Measurements from ENCODE around the gene REPIN1.

The REPIN1 gene

DNA sequence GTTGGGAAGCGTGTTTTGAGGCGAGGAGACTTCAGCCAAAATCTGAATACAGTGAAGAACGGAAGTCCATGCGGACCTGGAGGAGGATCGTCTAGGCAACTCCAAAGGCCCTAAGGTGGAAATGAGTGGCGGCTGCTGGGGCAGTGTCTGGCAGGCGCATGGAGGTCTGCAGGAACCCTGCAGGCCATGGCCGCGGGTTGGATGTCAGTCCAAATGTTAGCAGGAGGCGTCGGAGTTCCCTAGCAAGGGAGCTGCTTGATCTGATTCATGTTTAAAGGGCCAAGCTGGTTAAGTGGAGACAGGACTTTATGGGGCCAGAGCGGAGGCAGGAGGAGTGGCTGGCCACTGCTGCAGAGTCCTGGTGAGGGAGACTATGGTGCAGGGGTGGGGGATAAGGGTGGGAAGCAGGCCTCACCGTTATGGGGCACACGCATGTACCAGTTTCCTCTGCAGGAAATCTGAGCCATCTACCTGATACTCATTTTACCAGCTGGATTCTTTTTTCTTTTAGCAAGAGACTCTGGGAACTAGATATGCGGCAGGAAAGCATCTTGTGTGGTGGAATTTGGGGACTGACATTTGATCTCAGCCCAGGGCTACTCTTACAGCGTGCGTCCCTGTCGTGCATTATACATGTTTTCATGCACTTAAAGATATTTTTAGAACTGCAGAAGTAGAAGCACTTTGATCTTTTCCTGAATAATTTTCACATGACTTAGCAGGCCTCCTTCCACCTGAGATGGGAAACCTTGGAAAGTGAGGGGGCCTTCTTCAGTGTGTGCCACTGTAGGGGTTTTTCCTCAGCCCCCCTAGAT lies 6.6 kb upstream of the REPIN1 start:
- DNase-seq: no peak

DNA sequence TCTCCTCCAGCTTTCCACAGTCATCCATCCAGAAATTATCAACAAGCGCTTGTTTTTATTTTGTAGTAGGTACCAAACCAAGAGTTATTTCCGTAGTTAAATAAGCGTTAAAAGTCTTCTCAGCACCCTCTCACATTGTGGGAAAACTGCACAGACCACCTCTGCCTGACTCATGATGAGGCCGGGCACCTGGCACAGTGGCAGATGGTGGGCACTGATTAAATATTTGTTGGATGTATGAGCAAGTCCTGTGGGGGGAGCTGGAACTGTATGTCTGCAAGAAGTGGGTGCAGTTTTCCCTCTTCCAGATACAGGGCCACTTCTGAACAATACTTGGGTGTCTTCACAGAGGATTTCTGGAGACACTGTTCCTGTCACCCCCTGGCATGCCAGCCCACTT lies 5.3 kb upstream of the REPIN1 start:
- DNase-seq: no peak

DNA sequence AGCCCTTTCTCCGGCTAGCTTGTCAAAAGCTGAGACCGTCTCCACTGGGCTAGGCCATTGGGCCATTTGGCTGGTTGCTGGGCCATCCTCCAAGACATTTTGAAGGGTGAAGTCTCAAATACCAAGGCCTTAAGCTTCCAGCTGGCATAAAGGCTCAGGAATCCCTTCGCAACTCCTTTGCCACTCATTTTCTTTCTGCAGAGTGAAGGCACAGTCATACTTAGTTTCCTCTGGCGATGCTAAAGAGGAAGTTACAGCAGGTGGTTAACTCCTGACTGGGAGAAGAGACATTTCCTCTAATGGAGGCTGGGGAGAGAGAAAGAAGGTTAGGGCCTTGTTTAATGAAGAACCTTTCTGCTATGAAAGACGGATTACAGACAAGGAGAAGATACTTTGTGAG lies 4.8 kb upstream of the REPIN1 start:
- no peak for DNase-seq

DNA sequence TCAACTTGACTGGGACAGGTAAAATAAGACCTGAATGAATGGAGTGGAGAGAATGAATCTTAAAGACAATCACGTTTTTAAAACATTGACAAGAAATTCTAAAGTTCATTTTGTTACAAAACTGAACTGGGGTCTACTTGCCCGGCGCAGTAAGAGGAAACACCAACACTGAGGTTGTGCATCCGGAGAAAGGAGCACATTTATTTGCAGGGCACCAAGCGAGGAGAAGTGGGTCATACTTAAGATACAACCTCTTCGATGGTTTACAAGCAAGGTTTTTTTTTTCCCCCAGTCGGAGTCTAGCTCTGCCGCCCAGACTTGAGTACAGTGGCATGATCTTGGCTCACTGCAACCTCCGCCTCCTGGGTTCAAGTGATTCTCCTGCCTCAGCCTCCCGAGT lies 3.4 kb upstream of the REPIN1 start:
- DNase-seq: no peak

DNA sequence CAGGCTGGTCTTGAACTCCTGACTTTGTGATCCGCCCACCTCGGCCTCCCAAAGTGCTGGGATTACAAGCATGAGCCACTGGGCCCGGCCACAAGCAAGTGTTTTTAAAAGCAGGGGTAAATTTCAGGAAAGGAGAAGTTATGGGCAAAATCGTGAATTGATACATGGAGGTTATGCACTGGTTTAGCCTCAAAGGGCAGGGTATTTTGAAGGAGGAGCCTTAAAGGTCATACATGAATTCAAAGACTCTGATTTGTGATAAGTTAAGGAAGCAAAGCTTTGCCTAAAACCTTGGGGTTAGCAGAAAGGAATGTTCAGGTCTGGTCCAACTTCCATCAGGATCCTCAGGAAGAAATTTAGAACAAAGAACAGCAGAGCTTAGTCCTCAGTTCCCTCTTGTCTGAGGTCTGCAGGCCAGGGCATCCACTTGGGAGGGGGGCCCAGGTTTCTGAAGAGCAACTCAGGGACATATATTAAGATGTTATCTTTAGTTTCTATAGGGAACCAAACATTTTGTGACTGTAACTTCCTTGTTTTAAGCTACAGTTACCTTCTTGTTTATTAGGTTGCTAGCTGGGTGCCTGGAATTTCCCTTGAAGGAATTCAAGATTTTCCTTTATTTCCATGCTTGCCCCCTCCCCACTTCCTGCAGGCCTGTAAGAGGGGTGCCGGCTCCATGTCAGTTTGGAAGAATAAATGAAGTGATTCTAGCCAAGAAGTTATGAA lies 2.8 kb upstream of the REPIN1 start:
- no peak for DNase-seq

DNA sequence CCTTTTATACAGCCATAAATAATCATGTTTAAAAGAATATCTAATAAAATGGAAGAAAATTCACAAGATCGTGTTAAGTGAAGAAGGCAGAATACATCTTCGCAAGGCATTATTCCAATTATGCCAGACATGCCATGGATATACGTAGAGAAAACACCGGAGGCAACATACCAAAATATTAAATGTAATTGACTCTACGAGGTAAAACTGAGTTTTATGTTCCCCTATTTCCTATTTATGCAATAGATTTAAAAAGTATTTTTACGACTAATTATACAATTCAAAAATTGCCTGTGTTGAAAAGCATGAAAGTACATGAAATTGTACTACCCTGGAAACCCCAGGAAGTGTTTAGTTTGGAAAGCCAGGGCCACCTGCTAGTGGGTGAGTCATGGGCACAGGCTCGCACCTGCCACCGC lies 936 bp upstream of the REPIN1 start:
- no peak for DNase-seq

DNA sequence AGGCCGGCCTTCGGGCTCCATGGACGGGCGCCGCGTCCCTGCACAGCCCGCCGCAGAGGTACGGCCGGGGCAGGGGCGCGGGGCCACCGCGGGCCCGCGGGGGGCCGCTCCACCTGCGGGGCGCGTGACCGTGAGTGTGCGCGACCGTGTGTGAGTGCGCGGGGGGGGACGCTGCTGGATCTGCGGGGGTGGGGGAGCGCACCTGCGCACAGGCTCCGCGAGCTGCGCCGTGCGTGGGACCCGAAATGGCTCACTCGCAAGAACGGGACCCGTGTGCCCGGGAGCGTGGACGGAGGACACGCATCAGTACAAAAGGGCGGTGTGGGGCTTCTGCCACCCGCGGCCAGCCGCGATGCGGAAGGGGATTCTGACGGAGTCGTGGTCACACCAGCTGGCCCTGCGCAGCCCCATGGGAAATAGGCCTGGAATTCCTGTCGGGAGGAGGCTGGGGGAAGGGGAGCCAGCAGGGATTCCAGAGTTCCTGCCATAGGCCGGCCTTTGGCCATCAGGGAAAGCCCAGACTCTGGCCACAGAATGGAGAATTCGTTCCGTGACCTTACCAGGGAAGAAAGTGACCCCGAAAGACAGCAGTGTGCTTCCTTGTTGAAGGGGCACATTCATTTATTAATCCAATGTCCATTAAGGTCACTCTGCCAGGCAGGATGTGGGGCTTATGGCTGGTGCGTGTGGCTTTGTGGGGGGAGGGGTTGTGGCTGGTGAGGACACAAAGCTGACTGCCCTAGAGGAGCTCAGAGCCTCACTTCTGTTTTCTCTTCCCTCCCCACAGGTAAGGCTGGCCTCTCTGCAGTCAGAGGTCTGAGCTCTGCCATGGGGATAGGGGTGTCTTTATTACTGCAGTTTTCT lies 494 bp downstream of the REPIN1 start:
- DNase-seq: peak; percentile 50

DNA sequence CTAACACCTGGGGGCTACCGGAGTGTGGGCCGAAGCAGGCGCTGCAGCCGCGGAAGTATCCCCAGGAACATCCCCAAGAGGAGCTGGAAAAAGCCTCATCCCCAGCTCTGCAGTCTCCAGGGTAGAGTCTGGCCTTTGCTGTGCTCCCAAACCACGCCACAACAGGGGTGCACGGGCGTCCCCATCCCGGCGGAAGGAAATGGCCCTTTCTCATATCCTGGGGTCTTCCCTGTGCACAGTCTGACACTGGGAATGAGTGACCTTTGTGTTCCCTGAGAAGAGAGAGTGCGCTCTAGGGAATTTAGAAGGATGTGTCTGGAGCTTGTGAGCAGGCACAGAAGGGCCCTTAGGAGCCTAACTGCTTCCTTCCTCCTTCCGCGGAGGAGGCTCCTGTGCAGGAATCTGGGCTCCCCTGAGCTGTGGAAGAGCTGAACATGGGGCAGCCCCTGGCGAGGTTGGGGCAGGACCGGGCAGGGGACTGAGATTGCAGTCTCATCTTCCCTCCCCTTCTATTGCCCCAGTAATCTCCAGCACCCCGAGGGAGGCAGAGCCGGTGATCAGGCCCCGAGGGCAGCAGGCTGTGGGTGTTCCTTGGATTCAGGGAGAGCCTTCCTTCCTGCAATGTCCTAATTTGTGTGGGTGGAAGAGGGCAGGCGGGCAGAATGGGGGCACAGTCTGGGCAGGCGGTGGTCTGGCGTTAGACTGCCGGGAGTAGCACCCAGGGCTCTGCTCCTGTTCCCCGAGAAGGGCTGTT lies 1.3 kb downstream of the REPIN1 start:
- no peak for DNase-seq

DNA sequence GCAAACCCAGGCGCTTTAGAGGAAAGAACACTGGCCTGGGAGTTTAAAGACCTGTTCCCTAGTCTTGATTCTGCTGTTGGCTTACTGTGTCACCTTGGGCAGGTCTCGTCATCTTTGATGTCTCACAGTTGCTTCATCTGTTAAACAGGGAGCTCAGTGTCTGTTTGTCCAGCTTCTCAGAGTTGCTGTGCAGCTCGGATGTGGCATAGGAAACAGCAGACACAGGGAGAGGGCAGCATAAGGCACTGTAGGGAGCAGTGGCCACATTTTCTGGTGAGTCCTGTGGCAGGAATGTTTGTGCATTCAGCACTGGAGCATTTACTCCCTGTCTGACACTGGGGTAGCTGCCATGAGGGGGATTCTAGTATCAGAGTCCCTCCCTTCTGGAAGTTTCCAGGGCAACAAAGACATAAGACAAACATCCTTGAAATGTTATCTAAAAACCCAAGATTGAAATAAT lies 2.0 kb downstream of the REPIN1 start:
- DNase-seq: no peak

DNA sequence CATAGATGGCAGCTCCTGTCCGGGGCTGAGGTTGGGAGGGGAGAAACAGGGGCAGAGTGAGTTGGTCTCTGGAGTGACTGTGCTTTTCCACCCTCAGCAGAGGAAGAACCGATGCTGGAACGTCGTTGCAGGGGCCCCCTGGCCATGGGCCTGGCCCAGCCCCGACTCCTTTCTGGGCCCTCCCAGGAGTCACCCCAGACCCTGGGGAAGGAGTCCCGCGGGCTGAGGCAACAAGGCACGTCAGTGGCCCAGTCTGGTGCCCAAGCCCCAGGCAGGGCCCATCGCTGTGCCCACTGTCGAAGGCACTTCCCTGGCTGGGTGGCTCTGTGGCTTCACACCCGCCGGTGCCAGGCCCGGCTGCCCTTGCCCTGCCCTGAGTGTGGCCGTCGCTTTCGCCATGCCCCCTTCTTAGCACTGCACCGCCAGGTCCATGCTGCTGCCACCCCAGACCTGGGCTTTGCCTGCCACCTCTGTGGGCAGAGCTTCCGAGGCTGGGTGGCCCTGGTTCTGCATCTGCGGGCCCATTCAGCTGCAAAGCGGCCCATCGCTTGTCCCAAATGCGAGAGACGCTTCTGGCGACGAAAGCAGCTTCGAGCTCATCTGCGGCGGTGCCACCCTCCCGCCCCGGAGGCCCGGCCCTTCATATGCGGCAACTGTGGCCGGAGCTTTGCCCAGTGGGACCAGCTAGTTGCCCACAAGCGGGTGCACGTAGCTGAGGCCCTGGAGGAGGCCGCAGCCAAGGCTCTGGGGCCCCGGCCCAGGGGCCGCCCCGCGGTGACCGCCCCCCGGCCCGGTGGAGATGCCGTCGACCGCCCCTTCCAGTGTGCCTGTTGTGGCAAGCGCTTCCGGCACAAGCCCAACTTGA lies 2.7 kb downstream of the REPIN1 start:
- DNase-seq: no peak

DNA sequence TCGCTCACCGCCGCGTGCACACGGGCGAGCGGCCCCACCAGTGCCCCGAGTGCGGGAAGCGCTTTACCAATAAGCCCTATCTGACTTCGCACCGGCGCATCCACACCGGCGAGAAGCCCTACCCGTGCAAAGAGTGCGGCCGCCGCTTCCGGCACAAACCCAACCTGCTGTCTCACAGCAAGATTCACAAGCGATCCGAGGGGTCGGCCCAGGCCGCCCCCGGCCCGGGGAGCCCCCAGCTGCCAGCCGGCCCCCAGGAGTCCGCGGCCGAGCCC lies 3.3 kb downstream of the REPIN1 start:
- DNase-seq: no peak

DNA sequence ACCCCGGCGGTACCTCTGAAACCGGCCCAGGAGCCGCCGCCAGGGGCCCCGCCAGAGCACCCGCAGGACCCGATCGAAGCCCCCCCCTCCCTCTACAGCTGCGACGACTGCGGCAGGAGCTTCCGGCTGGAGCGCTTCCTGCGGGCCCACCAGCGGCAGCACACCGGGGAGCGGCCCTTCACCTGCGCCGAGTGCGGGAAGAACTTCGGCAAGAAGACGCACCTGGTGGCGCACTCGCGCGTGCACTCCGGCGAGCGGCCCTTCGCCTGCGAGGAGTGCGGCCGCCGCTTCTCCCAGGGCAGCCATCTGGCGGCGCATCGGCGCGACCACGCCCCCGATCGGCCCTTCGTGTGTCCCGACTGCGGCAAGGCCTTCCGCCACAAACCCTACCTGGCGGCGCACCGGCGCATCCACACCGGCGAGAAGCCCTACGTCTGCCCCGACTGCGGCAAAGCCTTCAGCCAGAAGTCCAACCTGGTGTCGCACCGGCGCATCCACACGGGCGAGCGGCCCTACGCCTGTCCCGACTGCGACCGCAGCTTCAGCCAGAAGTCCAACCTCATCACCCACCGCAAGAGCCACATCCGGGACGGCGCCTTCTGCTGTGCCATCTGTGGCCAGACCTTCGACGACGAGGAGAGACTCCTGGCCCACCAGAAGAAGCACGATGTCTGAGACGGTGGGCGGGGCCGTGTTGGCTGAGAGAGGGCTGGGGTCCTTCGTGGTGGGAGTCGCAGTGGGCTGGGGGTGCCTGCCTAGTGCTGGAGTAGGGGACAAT lies 3.8 kb downstream of the REPIN1 start:
- no peak for DNase-seq

DNA sequence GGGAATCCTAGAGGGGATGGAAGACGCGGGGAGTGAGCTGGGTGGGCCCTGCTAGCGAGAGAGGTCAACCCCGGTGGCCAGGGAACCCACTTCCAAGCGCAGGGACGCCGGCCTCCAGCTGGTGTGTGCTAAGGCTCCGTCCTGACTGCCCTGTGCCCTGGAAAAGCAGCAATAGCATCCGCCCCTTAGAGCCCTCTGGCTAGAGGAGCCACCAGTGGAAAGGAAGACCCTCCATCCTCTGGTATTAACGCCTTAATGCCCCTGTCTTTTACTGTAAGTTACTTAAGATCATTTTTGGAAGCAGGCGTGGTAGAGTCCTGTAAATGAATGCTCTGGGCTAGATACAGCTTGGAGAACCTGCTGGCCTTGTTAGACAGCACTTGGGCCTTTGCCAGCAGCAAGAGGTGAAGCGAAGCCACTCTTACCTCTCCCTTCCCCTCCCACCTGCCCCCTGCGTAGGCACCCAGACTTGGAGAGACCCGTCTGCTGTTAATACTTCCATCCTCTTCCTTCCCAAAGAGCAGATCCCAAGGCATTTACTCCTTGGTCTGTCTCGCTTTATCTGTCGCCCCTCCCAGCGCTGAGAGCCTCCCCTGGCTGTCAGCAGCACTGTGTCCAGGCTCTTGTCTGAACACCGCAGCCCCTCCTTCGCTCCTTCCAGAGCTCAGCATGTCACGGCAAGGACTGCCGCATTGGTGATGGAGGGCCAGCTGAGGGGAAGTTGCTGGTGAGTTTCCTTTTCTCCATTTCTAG lies 4.6 kb downstream of the REPIN1 start:
- DNase-seq: no peak

DNA sequence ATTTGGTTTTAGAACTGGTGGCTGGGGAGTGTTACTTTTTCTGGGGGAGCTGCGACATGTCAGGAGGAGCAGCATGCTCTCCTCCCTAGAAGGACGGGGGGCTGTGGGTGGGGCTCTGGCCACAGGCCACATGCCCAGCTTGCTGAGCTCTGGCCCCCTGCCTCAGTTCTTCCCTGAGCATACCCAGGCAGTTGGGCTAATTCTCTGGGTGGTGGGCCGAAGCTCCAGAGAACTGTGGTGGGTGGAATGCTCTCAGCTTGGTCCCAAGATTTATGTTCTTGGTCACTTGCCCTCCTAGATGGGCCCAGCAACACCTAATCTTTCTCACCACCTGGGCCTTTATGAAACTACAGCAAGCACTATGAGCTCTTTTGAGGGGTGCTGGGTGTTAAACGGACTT lies 5.4 kb downstream of the REPIN1 start:
- DNase-seq: no peak

DNA sequence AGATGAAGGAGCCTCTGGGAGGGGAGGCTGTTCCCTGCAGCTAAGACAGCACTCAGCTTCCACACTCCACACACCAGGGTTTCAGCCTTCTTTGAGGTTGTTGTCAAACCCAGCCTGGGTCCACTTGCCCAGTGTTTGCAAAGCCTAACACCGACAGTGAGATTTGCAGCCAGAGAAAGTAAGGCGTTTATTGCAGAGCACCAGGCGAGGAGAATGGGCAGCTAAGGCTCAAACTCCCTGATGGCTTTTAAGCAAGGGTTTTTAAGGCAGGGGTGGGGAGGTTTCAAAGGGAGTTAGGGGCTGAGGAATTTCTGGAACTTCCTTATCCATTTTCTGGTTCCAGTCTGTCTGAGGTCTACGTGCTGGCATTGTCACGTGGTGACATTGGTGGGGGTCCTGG lies 5.8 kb downstream of the REPIN1 start:
- no peak for DNase-seq

DNA sequence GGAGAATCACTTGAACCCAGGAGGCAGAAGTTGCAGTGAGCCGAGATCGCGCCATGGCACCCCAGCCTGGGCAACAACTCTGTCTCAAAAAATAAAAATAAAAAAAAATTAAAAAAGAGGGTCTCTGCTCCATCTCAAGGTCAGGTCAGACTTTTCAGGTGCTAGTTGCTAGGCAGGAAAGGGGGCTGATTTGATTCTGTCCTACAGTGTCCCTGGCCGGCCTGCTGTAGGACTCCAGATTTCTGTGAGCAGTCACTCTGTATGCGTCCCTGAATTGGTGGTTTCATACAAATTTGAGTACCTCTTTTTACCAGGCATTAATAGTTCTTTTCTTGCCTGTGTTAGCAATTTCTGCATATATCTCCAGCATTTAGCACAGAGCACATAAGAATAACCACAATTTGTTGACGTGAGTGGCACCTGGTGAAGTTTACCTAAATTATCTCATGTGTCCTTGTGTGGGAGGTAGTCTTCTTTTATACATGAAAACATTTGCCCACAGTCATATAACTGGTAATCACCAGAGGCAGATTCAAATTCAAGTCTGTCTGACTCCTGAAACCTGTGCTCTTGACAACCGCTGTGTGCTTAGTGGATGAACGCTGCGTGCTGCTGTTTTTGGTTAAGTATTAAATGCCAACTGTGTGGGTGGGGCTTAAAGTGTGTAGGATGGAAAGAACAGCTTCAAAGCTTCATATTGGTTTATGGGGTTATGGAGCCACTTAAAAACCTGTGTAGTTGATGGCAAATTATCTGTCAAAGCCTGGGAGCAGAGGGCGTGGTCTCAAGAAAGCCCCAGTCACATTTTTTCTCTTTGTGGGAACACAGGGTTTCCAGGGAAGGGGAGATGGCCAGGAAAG lies 7.3 kb downstream of the REPIN1 start:
- DNase-seq: no peak

DNA sequence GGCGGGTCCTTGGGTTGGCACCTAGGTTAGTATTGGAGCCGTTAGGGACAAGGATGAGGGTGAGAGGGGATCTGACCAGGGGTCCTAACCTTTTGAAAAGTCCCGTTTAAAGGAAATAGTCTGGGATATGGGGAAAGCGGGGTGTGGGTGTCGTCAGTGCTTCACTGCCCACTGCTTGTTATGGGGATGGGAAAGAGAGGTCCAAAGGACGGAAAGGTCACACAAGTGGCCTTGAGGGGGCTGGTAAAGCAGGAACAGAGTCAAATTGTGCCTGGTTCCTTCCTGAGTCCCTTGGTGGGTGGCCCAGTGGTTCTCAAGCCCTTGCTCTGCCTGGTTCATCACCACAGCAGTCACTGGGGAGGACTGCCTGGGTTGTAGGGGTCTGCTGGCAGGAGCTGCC lies 7.9 kb downstream of the REPIN1 start:
- no peak for DNase-seq

DNA sequence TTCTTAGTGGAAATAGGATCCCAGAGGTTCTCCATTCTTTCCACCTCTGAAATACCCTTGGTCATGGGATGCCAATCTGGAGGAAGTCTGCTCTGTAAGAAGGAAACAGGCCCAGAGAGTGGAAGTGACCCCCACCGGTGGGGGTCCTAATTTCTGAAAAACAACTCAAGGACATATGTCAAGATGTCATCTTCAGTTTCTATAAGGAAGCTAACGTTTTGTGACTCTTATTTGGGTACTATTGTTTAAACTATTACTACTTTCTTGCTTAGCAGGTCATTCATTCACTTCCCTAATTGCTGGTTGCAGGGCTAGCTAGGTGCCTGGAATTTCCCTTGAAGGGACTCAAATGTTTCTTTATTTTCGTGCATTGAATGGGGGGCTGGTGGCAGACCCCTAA lies 8.6 kb downstream of the REPIN1 start:
- DNase-seq: no peak

DNA sequence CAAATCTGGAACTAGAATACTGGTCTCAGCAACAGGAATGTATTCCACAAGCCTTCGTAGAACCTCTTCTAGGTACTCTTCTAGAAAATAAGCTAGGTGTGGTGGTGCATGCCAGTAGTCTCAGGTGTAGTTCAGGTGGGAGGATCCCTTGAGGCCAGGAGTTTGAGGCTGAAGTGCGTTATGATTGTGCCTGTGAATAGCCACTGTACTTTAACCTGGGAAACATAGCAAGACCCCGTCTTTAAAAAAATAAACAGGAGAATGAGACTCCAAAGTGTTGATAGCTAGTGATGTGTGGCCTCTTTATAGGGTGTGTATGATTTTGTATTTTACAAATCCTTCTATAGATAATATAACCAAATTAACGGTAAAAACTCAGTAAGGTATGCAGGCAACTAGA lies 9.0 kb downstream of the REPIN1 start:
- no peak for DNase-seq
